Measurements from ENCODE around the gene SGIP1. TPM values are rescaled to one million over a fixed set of nuclear protein-coding genes. Genes with fewer than 3 reads are reported as not detected.

Gene SGIP1
- polyA plus RNA-seq, 3 donors = not detected

- Histone ChIP-seq H3K36me3 (replicated peaks in 1 of 2; ENCODE audit: control insufficient read depth in 1 of 2, insufficient read depth in 2 of 2, low read length in 2 of 2) (no peaks in the 10 kb centered on the region), H3K27me3 (ENCODE audit: control insufficient read depth in 2 of 2, insufficient read depth in 2 of 2, low read length in 2 of 2) (no peaks in the 10 kb centered on the region), H4K20me1 (ENCODE audit: insufficient read depth, low read length) (no peaks in the 10 kb centered on the region), H3K9ac (ENCODE audit: insufficient read depth, low read length, poor library complexity, severe bottlenecking) (no peak overlapping the region), H3K9me3 (replicated peaks in 1 of 2; ENCODE audit: control insufficient read depth in 1 of 2, insufficient read depth in 1 of 2, low read length in 2 of 2) (no peaks in the 10 kb centered on the region), H3K27ac (ENCODE audit: low read depth in 1 of 2, low read length in 2 of 2) (no peak overlapping the region), H3K4me1 (ENCODE audit: control insufficient read depth in 1 of 2, insufficient read depth in 2 of 2, low read length in 2 of 2) (no peaks in the 10 kb centered on the region), H3K79me2 (ENCODE audit: insufficient read depth, low read length) (no peaks in the 10 kb centered on the region), H3K4me2 (replicated peaks; ENCODE audit: extremely low read depth, low read length, poor library complexity, severe bottlenecking) (no peak overlapping the region), H3K4me3 (replicated peaks in 1 of 3; ENCODE audit: low read depth in 2 of 3, low read length in 3 of 3) (no peak overlapping the region), H2AFZ (ENCODE audit: insufficient read depth, low read depth, low read length, poor library complexity, severe bottlenecking) (no peak overlapping the region)
- Mint-ChIP-seq H3K36me3 (no peaks in the 10 kb centered on the region), H3K4me1 (no peaks in the 10 kb centered on the region), H3K4me3 (no peak overlapping the region), H3K9me3 (no peaks in the 10 kb centered on the region), H3K27me3 (ENCODE audit: low read depth in 3 of 3) (no peaks in the 10 kb centered on the region), H3K27ac (no peak overlapping the region)
- intact Hi-C loops (cut with micrococcal nuclease) = no loop called here
- TF ChIP-seq CTCF (IDR thresholded peaks at IDR 0.05) = no peak
- 93% methylated on average over 2 of the region's 3 CpGs for WGBS (ENCODE audit: insufficient coverage)
- DNase-seq = no peak
These were observed 72.6 kb downstream of the SGIP1 start for GRCh38 chr1:66606362-66607065.

- H3K79me2 ChIP-seq (ENCODE audit: insufficient read depth, low read length) = no peaks in the 10 kb centered on the region
- H3K27me3 Mint-ChIP-seq (ENCODE audit: low read depth in 3 of 3) = peaks cover 0 to 1% (median 0%) of the 10 kb centered on the region in 3 donors
- H3K36me3 Mint-ChIP-seq = no peaks in the 10 kb centered on the region
- DNase-seq = no peak
- H3K4me3 ChIP-seq (replicated peaks in 1 of 3; ENCODE audit: low read depth in 2 of 3, low read length in 3 of 3) = no peak overlapping the region
- H2AFZ ChIP-seq (ENCODE audit: insufficient read depth, low read depth, low read length, poor library complexity, severe bottlenecking) = no peak overlapping the region
- no CpG with 5 or more reads among the region's 2 CpGs for WGBS (ENCODE audit: insufficient coverage)
- no peak overlapping the region for H3K4me2 ChIP-seq (replicated peaks; ENCODE audit: extremely low read depth, low read length, poor library complexity, severe bottlenecking)
- H3K4me1 Mint-ChIP-seq = no peaks in the 10 kb centered on the region
- no peak overlapping the region for H3K27ac Mint-ChIP-seq
- intact Hi-C loops (cut with micrococcal nuclease) = no loop called here
- H3K4me3 Mint-ChIP-seq = no peak overlapping the region
- no peaks in the 10 kb centered on the region for H3K4me1 ChIP-seq (ENCODE audit: control insufficient read depth in 1 of 2, insufficient read depth in 2 of 2, low read length in 2 of 2)
- H3K36me3 ChIP-seq (replicated peaks in 1 of 2; ENCODE audit: control insufficient read depth in 1 of 2, insufficient read depth in 2 of 2, low read length in 2 of 2) = no peaks in the 10 kb centered on the region
- H3K27ac ChIP-seq (ENCODE audit: low read depth in 1 of 2, low read length in 2 of 2) = no peak overlapping the region
- no peaks in the 10 kb centered on the region for H3K27me3 ChIP-seq (ENCODE audit: control insufficient read depth in 2 of 2, insufficient read depth in 2 of 2, low read length in 2 of 2)
- H4K20me1 ChIP-seq (ENCODE audit: insufficient read depth, low read length) = no peaks in the 10 kb centered on the region
- H3K9me3 Mint-ChIP-seq = no peaks in the 10 kb centered on the region
- no peak overlapping the region for H3K9ac ChIP-seq (ENCODE audit: insufficient read depth, low read length, poor library complexity, severe bottlenecking)
- no peak for TF ChIP-seq CTCF (IDR thresholded peaks at IDR 0.05)
- no peaks in the 10 kb centered on the region for H3K9me3 ChIP-seq (replicated peaks in 1 of 2; ENCODE audit: control insufficient read depth in 1 of 2, insufficient read depth in 1 of 2, low read length in 2 of 2)
These were observed 73.5 kb downstream of the SGIP1 start for GRCh38 chr1:66607458-66607857.

All from CD14-positive monocyte (primary cell).